Islet of Langerhans (tissue), 1 donor: ENCODE data around the gene PCDHGA10.
"Not testable (repeated sequence)": the region's sequence is repeated elsewhere in the genome, so short reads cannot be mapped to it uniquely, and the experiment has no call there.

Experiments
- FAIRE-seq: peaks from one replicate; lab custom pipeline; 2011; peaks lifted over from hg19 to GRCh38; lab: Jason Lieb, UNC

PCDHGA10 gene

GRCh38 chr5:141392429-141393198 lies 20.2 kb upstream of the PCDHGA10 start, which contains the start of gene PCDHGA8:
TSS of gene PCDHGA8 (plus strand) at chr5:141392633. CDS start at chr5:141392814, 181 bp downstream.
- FAIRE-seq = no peak

DNA sequence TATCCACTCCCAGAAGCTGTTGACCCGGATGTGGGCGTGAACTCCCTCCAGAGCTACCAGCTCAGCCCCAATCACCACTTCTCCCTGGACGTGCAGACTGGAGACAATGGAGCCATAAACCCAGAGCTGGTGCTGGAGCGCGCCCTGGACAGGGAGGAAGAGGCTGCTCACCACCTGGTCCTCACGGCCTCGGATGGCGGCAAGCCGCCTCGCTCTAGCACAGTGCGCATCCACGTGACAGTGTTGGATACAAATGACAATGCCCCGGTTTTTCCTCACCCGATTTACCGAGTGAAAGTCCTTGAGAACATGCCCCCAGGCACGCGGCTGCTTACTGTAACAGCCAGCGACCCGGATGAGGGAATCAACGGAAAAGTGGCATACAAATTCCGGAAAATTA lies 19.5 kb upstream of the PCDHGA10 start:
- FAIRE-seq = no peak

GRCh38 chr5:141394401-141395187 lies 18.2 kb upstream of the PCDHGA10 start:
- not testable (repeated sequence) for FAIRE-seq

DNA sequence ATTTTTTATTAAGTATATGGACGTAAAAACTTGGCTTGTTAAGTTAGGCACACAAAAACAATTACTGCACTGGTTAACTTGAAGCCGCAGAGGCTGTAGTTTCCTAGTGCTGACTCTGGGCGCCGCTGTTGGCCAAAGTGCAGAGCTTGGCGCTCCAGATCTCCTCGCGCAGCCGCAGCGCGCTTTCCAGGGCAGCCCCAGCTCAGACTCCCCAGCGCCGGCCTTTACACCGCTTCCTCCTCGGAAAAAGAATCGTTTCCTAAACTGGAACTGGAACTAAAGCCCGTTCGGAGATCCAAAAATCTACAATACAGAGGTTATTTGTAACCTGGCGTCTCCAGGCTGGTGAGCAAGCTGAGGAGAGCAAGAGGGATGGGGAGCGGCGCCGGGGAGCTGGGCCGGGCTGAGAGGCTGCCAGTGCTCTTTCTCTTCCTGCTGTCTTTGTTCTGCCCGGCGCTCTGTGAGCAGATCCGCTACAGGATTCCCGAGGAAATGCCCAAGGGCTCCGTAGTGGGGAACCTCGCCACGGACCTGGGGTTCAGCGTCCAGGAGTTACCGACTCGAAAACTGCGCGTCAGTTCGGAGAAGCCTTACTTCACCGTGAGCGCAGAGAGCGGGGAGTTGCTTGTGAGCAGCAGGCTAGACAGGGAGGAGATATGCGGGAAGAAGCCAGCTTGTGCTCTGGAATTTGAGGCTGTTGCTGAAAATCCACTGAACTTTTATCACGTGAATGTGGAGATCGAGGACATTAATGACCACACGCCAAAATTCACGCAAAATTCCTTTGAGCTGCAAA lies 14.8 kb upstream of the PCDHGA10 start, which contains the start of gene PCDHGB5:
Gene PCDHGB5, plus strand, starts transcription at position 192 of the 796 bp plus-strand sequence. Its CDS starts 181 bp downstream, at position 373.
- FAIRE-seq = not testable (repeated sequence)

- FAIRE-seq = no peak
These were observed 14.2 kb upstream of the PCDHGA10 start for GRCh38 chr5:141398608-141399007.

DNA sequence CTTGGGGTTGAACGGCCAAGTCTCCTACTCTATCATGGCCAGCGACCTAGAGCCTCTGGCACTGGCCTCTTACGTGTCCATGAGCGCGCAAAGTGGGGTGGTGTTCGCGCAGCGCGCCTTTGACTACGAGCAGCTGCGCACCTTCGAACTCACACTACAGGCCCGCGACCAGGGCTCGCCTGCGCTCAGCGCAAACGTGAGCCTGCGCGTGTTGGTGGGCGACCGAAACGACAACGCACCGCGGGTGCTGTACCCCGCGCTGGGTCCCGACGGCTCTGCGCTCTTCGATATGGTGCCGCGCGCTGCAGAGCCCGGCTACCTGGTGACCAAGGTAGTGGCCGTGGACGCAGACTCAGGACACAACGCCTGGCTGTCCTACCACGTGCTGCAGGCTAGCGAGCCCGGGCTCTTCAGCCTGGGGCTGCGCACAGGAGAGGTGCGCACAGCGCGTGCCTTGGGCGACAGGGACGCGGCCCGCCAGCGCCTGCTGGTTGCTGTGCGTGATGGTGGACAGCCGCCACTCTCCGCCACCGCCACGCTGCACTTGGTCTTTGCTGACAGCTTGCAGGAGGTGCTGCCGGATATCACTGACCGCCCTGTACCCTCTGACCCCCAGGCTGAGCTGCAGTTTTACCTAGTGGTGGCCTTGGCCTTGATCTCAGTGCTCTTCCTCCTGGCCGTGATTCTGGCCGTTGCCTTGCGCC lies 13.1 kb upstream of the PCDHGA10 start:
- no peak for FAIRE-seq

- FAIRE-seq = no peak
These were observed 10.1 kb upstream of the PCDHGA10 start, which contains the start of gene PCDHGA9 for GRCh38 chr5:141402553-141403243. TSS of gene PCDHGA9 (plus strand) at chr5:141402778. CDS start at chr5:141402953, 175 bp downstream.

DNA sequence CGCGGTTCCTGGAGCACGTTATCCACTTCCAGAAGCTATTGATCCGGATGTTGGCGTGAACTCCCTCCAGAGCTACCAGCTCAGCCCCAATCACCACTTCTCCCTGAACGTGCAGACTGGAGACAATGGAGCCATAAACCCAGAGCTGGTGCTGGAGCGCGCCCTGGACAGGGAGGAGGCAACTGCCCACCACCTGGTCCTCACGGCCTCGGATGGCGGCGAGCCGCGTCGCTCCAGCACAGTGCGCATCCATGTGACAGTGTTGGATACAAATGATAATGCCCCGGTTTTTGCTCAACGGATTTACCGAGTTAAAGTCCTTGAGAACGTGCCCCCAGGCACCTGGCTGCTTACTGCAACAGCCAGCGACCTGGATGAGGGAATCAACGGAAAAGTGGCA lies 9.4 kb upstream of the PCDHGA10 start:
- FAIRE-seq = no peak

DNA sequence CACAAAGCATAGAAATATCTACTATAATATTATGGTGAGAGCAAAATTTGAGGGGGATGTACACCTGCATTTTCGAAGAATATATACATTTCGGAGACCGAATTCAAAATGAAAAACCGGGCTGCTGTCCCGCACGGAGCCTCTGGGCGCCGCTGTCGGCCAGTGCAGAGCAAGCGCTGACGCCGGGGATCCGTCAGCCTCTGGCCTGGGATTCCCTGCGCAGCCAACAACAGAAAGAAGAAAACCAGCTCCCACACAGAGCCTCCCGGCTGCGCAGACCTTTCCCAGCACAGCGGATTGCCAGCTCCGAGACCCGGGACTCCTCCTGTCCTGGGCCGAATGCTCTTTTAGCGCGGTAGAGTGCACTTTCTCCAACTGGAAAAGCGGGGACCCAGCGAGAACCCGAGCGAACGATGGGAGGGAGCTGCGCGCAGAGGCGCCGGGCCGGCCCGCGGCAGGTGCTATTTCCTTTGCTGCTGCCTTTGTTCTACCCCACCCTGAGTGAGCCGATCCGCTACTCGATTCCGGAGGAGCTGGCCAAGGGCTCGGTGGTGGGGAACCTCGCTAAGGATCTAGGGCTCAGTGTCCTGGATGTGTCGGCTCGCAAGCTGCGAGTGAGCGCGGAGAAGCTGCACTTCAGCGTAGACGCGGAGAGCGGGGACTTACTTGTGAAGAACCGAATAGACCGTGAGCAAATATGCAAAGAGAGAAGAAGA lies 4.8 kb upstream of the PCDHGA10 start, which contains the start of gene PCDHGB6:
Gene PCDHGB6, plus strand, starts transcription at position 232 of the 716 bp plus-strand sequence. Its CDS starts 182 bp downstream, at position 414.
- not testable (repeated sequence) for FAIRE-seq

GRCh38 chr5:141409598-141410306 lies 3.0 kb upstream of the PCDHGA10 start:
- FAIRE-seq = no peak

- no peak for FAIRE-seq
These were observed 1.2 kb upstream of the PCDHGA10 start for GRCh38 chr5:141411575-141411974.

GRCh38 chr5:141413540-141414069 lies 818 bp downstream of the PCDHGA10 start:
- FAIRE-seq = no peak

DNA sequence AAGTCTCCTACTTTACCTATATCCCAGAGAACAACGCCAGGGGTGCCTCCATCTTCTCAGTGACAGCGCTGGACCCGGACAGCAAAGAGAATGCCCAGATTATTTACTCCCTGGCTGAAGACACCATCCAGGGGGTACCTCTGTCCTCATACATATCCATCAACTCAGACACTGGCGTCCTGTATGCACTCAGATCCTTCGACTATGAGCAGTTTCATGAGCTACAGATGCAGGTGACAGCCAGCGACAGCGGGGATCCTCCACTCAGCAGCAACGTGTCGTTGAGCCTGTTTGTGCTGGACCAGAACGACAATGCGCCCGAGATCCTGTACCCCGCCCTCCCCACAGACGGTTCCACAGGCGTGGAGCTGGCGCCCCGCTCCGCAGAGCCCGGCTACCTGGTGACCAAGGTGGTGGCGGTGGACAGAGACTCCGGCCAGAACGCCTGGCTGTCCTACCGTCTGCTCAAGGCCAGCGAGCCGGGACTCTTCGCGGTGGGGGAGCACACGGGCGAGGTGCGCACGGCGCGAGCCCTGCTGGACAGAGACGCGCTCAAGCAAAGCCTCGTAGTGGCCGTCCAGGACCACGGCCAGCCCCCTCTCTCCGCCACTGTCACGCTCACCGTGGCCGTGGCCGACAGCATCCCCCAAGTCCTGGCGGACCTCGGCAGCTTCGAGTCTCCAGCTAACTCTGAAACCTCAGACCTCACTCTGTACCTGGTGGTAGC lies 1.9 kb downstream of the PCDHGA10 start:
- not testable (repeated sequence) for FAIRE-seq

GRCh38 chr5:141415275-141415618 lies 2.5 kb downstream of the PCDHGA10 start:
- FAIRE-seq = not testable (repeated sequence)

DNA sequence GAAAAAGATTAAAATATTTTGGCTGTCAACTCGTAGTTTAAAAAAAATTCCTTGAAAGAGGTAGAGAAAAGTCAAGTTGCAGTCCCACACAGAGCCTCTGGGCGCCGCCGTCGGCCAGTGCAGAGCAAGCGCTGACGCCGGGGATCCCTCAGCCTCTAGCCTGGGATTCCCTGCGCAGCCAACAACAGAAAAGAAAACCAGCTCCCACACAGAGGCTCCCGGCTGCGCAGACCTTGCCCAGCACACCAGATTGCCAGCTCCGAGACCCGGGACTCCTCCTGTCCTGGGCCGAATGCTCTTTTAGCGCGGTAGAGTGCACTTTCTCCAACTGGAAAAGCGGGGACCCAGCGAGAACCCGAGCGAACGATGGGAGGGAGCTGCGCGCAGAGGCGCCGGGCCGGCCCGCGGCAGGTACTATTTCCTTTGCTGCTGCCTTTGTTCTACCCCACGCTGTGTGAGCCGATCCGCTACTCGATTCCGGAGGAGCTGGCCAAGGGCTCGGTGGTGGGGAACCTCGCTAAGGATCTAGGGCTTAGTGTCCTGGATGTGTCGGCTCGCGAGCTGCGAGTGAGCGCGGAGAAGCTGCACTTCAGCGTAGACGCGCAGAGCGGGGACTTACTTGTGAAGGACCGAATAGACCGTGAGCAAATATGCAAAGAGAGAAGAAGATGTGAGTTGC lies 4.8 kb downstream of the PCDHGA10 start, which contains the start of gene PCDHGB7:
Gene PCDHGB7, plus strand, starts transcription at position 184 of the 679 bp plus-strand sequence. Its CDS starts 183 bp downstream, at position 367.
- FAIRE-seq = not testable (repeated sequence)

DNA sequence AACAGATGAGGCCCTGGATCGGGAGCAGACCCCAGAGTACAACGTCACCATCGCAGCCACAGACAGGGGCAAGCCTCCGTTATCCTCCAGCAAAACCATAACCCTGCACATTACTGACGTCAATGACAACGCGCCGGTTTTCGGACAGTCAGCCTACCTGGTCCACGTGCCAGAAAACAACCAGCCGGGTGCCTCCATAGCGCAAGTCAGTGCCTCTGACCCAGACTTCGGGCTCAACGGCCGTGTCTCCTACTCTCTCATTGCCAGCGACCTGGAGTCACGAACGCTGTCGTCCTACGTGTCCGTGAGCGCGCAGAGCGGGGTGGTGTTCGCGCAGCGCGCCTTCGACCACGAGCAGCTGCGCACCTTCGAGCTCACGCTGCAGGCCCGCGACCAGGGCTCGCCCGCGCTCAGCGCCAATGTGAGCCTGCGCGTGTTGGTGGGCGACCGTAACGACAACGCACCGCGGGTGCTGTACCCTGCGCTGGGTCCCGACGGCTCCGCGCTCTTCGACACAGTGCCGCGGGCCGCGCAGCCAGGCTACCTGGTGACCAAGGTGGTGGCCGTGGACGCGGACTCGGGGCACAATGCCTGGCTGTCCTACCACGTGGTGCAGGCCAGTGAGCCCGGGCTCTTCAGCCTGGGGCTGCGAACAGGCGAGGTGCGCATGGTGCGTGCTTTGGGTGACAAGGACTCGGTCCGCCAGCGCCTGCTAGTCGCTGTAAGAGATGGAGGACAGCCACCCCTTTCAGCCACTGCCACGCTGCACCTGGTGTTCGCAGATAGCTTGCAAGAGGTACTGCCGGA lies 6.5 kb downstream of the PCDHGA10 start:
- no peak for FAIRE-seq
